ENCODE measurements around the gene NMU. TPM values are rescaled to one million over a fixed set of nuclear protein-coding genes. Genes with fewer than 3 reads are reported as not detected.

NMU gene
- total RNA-seq, 2 experiments from 2014 or later = not detected

DNA sequence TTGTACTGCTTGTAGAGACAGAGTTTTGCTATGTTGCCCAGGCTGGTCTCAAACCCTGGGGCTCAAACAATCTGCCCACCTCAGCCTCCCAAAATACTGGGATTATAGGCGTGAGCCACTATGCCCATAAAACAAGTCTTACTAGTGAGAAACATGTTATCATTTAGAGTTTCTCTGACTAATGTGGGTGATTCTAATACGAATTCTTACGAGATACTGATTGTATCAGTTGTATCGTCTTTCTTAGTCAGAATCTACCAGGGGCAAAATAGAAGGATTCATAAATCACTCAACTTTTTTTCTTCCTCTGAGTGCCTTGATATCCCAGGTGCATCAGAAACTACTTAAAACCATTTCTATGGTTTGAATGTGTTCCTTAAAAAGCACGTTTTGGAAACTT lies 14.4 kb upstream of the NMU start:
- Histone ChIP-seq H4K20me1 (ENCODE audit: insufficient read depth, low read length) (no peaks in the 10 kb centered on the region), H3K4me2 (ENCODE audit: low read length) (no peak overlapping the region), H3K79me2 (ENCODE audit: insufficient read depth, low read depth, low read length) (no peaks in the 10 kb centered on the region), H3K4me1 (ENCODE audit: insufficient read depth, low read length, poor library complexity, severe bottlenecking) (no peaks in the 10 kb centered on the region), H3K9me3 (ENCODE audit: low read length) (no peaks in the 10 kb centered on the region), H3K27ac (ENCODE audit: low read depth, low read length, poor library complexity, severe bottlenecking) (no peak overlapping the region), H2AFZ (ENCODE audit: low read length) (no peak overlapping the region), H3K9me2 (ENCODE audit: insufficient read depth, low read length) (no peaks in the 10 kb centered on the region), H3K4me3 (ENCODE audit: low read depth, low read length, poor library complexity, severe bottlenecking) (no peak overlapping the region), H3K36me3 (ENCODE audit: insufficient read depth, low read length) (no peaks in the 10 kb centered on the region)
- ChIA-PET CTCF (ENCODE audit: unreplicated experiment) (no interaction called here), POLR2A (no interaction called here)
- intact Hi-C loops (cut with micrococcal nuclease; ENCODE audit: unreplicated experiment) = no loop called here
- TF ChIP-seq, protein P1, sequence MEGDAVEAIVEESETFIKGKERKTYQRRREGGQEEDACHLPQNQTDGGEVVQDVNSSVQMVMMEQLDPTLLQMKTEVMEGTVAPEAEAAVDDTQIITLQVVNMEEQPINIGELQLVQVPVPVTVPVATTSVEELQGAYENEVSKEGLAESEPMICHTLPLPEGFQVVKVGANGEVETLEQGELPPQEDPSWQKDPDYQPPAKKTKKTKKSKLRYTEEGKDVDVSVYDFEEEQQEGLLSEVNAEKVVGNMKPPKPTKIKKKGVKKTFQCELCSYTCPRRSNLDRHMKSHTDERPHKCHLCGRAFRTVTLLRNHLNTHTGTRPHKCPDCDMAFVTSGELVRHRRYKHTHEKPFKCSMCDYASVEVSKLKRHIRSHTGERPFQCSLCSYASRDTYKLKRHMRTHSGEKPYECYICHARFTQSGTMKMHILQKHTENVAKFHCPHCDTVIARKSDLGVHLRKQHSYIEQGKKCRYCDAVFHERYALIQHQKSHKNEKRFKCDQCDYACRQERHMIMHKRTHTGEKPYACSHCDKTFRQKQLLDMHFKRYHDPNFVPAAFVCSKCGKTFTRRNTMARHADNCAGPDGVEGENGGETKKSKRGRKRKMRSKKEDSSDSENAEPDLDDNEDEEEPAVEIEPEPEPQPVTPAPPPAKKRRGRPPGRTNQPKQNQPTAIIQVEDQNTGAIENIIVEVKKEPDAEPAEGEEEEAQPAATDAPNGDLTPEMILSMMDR (conservative IDR thresholded peaks at IDR 0.05; ENCODE audit: low read length) = no peak
- TF ChIP-seq EZH2phosphoT487 (IDR thresholded peaks at IDR 0.05; ENCODE audit: borderline replicate concordance, low read depth, low read length) = no peak
- no peak for DNase-seq (ENCODE audit: low spot score)
- BruUV-seq (replicated peaks) = no TSS peak

GRCh38 chr4:55637272-55637820 lies 1.2 kb upstream of the NMU start:
- Histone ChIP-seq H3K4me3 (ENCODE audit: low read depth, low read length, poor library complexity, severe bottlenecking) (no peak overlapping the region), H4K20me1 (ENCODE audit: insufficient read depth, low read length) (no peaks in the 10 kb centered on the region), H3K79me2 (ENCODE audit: insufficient read depth, low read depth, low read length) (no peaks in the 10 kb centered on the region), H3K9me2 (ENCODE audit: insufficient read depth, low read length) (no peaks in the 10 kb centered on the region), H3K36me3 (ENCODE audit: insufficient read depth, low read length) (no peaks in the 10 kb centered on the region), H3K4me1 (ENCODE audit: insufficient read depth, low read length, poor library complexity, severe bottlenecking) (no peaks in the 10 kb centered on the region), H2AFZ (ENCODE audit: low read length) (no peak overlapping the region), H3K27ac (ENCODE audit: low read depth, low read length, poor library complexity, severe bottlenecking) (no peak overlapping the region), H3K9me3 (ENCODE audit: low read length) (no peaks in the 10 kb centered on the region), H3K4me2 (ENCODE audit: low read length) (no peak overlapping the region)
- CTCF ChIA-PET (ENCODE audit: unreplicated experiment) = no interaction called here
- DNase-seq (ENCODE audit: low spot score) = no peak
- POLR2A ChIA-PET = interaction anchor here (0.7 kb wide), 1 partner anchor 1425 kb away, joined by 3 read pairs; no protein-coding TSS in a partner anchor
- intact Hi-C loops (cut with micrococcal nuclease; ENCODE audit: unreplicated experiment) = no loop called here
- BruUV-seq (replicated peaks) = no TSS peak
- no peak for TF ChIP-seq EZH2phosphoT487 (IDR thresholded peaks at IDR 0.05; ENCODE audit: borderline replicate concordance, low read depth, low read length)
- TF ChIP-seq, protein P1 (conservative IDR thresholded peaks at IDR 0.05; ENCODE audit: low read length) = no peak

DNA sequence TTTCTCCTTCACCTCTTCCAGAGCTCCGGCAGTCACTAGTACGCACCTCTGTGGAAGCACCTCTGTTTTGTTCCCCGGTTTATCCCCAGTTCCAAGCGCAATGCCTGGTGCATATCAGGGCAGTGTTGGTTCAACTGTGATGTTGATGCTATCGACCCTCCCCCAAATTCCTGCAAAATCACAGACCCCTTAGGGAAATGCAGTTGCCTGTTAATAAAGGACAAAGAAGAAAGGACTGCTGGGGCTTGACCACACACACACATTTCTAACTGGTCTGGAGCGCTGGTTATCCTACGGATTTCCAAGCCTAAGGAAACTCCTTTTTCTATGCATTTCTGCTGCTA lies 530 bp upstream of the NMU start:
- Histone ChIP-seq H3K9me2 (ENCODE audit: insufficient read depth, low read length) (no peaks in the 10 kb centered on the region), H3K36me3 (ENCODE audit: insufficient read depth, low read length) (no peaks in the 10 kb centered on the region), H3K9me3 (ENCODE audit: low read length) (no peaks in the 10 kb centered on the region), H3K27ac (ENCODE audit: low read depth, low read length, poor library complexity, severe bottlenecking) (no peak overlapping the region), H3K79me2 (ENCODE audit: insufficient read depth, low read depth, low read length) (no peaks in the 10 kb centered on the region), H3K4me3 (ENCODE audit: low read depth, low read length, poor library complexity, severe bottlenecking) (no peak overlapping the region), H3K4me2 (ENCODE audit: low read length) (no peak overlapping the region), H4K20me1 (ENCODE audit: insufficient read depth, low read length) (no peaks in the 10 kb centered on the region), H3K4me1 (ENCODE audit: insufficient read depth, low read length, poor library complexity, severe bottlenecking) (no peaks in the 10 kb centered on the region), H2AFZ (ENCODE audit: low read length) (no peak overlapping the region)
- CTCF ChIA-PET (ENCODE audit: unreplicated experiment) = no interaction called here
- TF ChIP-seq, protein P1 (conservative IDR thresholded peaks at IDR 0.05; ENCODE audit: low read length) = no peak
- no peak for TF ChIP-seq EZH2phosphoT487 (IDR thresholded peaks at IDR 0.05; ENCODE audit: borderline replicate concordance, low read depth, low read length)
- POLR2A ChIA-PET = no interaction called here
- intact Hi-C loops (cut with micrococcal nuclease; ENCODE audit: unreplicated experiment) = no loop called here
- BruUV-seq (replicated peaks) = no TSS peak
- no peak for DNase-seq (ENCODE audit: low spot score)

Data from OCI-LY7 (cell line).